HEK293 (cell line): ENCODE results near the gene LMAN1L.
A peak's percentile ranks its signal among the peaks of the same experiment; 100 is the strongest.

Source experiments
- CTCF ChIA-PET: fragments of 350-600 bp; formaldehyde crosslinking; extraction: SDS; loops from one replicate; lab custom pipeline; 2021; ENCODE audit warnings: antibody characterized with exemption; lab: Yijun Ruan, JAX
- POLR2A ChIA-PET: fragments of 300-600 bp; formaldehyde crosslinking; extraction: SDS; loops from one replicate; lab custom pipeline; 2020; ENCODE audit warnings: antibody characterized with exemption, inconsistent platforms; lab: Yijun Ruan, JAX
- H3K27ac ChIP-seq: fragments of 200-500 bp; sonication (Bioruptor generic); 2 replicates; pipeline ENCODE4 v1.5.1; 2014; ENCODE audit warnings: low read depth, low read length, control low read depth, inconsistent platforms; ENCODE audit errors: extremely low read depth
- H3K36me3 ChIP-seq, 2 experiments: fragments of 200-500 bp in 1 of 2; sonication (Bioruptor generic) in 1 of 2; 1 replicate in 1 of 2; 2 replicates in 1 of 2; pipeline ENCODE4 v1.5.1; 2014 to 2017; ENCODE audit warnings: inconsistent platforms in 2 of 2, low read length in 2 of 2; ENCODE audit not compliant: control insufficient read depth in 2 of 2, insufficient read depth in 1 of 2
- H3K4me1 ChIP-seq: fragments of 200-500 bp; sonication (Bioruptor generic); 2 replicates; pipeline ENCODE4 v1.5.1; 2014; ENCODE audit warnings: mild to moderate bottlenecking, low read length, inconsistent platforms; ENCODE audit not compliant: control insufficient read depth, insufficient read depth
- H3K4me3 ChIP-seq: 2 replicates; pipeline ENCODE4 v1.5.1; 2011; ENCODE audit warnings: low read depth, mild to moderate bottlenecking, control low read depth, low read length, moderate library complexity
- H3K9me3 ChIP-seq: fragments of 200-500 bp; sonication (Bioruptor generic); 2 replicates; pipeline ENCODE4 v1.5.1; 2014; ENCODE audit warnings: low read depth, low read length, inconsistent platforms; ENCODE audit not compliant: control insufficient read depth, insufficient read depth
- EGR2 ChIP-seq: fragments of 450-650 bp; formaldehyde crosslinking; IDR thresholded peaks from 2 replicates; pipeline ENCODE4 v1.5.1; 2016; ENCODE audit warnings: low read depth, missing biosample characterization, missing genetic modification characterization
- GLIS1 ChIP-seq: fragments of 450-650 bp; formaldehyde crosslinking; IDR thresholded peaks from 2 replicates; pipeline ENCODE4 v1.5.1; 2016; ENCODE audit warnings: missing biosample characterization, missing genetic modification characterization
- GLIS2 ChIP-seq: fragments of 450-650 bp; formaldehyde crosslinking; IDR thresholded peaks from 2 replicates; pipeline ENCODE4 v1.5.1; 2016; ENCODE audit warnings: missing biosample characterization, missing genetic modification characterization
- HOXC10 ChIP-seq: sonication (generic); formaldehyde crosslinking; IDR thresholded peaks from 2 replicates; pipeline ENCODE4 v1.8.1; 2023; ENCODE audit warnings: mild to moderate bottlenecking, missing genetic modification reagents
- HOXD13 ChIP-seq: sonication (generic); formaldehyde crosslinking; IDR thresholded peaks from 2 replicates; pipeline ENCODE4 v1.8.0; 2022; ENCODE audit warnings: missing genetic modification reagents, borderline replicate concordance
- IKZF3 ChIP-seq: fragments of 450-650 bp; IDR thresholded peaks from 2 replicates; pipeline ENCODE4 v1.5.0; 2018; ENCODE audit warnings: missing biosample characterization, mild to moderate bottlenecking, missing genetic modification characterization, moderate library complexity
- KLF1 ChIP-seq: fragments of 450-650 bp; formaldehyde crosslinking; IDR thresholded peaks from 2 replicates; pipeline ENCODE4 v1.5.1; 2016; ENCODE audit warnings: missing biosample characterization, missing genetic modification characterization
- SCRT2 ChIP-seq: fragments of 450-650 bp; formaldehyde crosslinking; IDR thresholded peaks from 2 replicates; pipeline ENCODE4 v1.5.1; 2016; ENCODE audit warnings: missing biosample characterization, missing genetic modification characterization
- ZBTB17 ChIP-seq: fragments of 450-650 bp; formaldehyde crosslinking; IDR thresholded peaks from 2 replicates; pipeline ENCODE4 v1.5.1; 2016; ENCODE audit warnings: missing biosample characterization, missing genetic modification characterization
- ZBTB20 ChIP-seq: fragments of 450-650 bp; formaldehyde crosslinking; IDR thresholded peaks from 2 replicates; pipeline ENCODE4 v1.5.1; 2016; ENCODE audit warnings: missing biosample characterization, missing genetic modification characterization
- ZBTB48 ChIP-seq: fragments of 450-650 bp; formaldehyde crosslinking; IDR thresholded peaks from 2 replicates; pipeline ENCODE4 v1.5.1; 2016; ENCODE audit warnings: missing biosample characterization, missing genetic modification characterization
- ZBTB7A ChIP-seq: fragments of 450-650 bp; formaldehyde crosslinking; IDR thresholded peaks from 2 replicates; pipeline ENCODE4 v1.5.1; 2016; ENCODE audit warnings: low read depth, missing biosample characterization, missing genetic modification characterization
- ZFHX2 ChIP-seq: fragments of 450-650 bp; formaldehyde crosslinking; conservative IDR thresholded peaks from 2 replicates; pipeline ENCODE4 v1.5.1; 2016; ENCODE audit warnings: missing biosample characterization, missing genetic modification characterization
- ZNF10 ChIP-seq: fragments of 450-650 bp; formaldehyde crosslinking; IDR thresholded peaks from 2 replicates; pipeline ENCODE4 v1.5.1; 2017; ENCODE audit warnings: missing biosample characterization, missing genetic modification characterization
- ZNF114 ChIP-seq: fragments of 450-650 bp; formaldehyde crosslinking; IDR thresholded peaks from 2 replicates; pipeline ENCODE4 v1.5.0; 2017; ENCODE audit warnings: missing biosample characterization, missing genetic modification characterization
- ZNF2 ChIP-seq: fragments of 450-650 bp; formaldehyde crosslinking; IDR thresholded peaks from 2 replicates; pipeline ENCODE4 v1.5.1; 2016; ENCODE audit warnings: missing biosample characterization, missing genetic modification characterization
- ZNF248 ChIP-seq: fragments of 450-650 bp; formaldehyde crosslinking; IDR thresholded peaks from 2 replicates; pipeline ENCODE4 v1.5.1; 2017; ENCODE audit warnings: missing biosample characterization, missing genetic modification characterization
- ZNF341 ChIP-seq: fragments of 450-650 bp; formaldehyde crosslinking; IDR thresholded peaks from 2 replicates; pipeline ENCODE4; 2016; ENCODE audit warnings: low read depth, missing biosample characterization, missing genetic modification characterization
- ZNF394 ChIP-seq: fragments of 450-650 bp; formaldehyde crosslinking; IDR thresholded peaks from 2 replicates; pipeline ENCODE4 v1.5.1; 2016; ENCODE audit warnings: missing biosample characterization, missing genetic modification characterization, mild to moderate bottlenecking, moderate library complexity, borderline replicate concordance
- ZNF600 ChIP-seq: fragments of 450-650 bp; formaldehyde crosslinking; IDR thresholded peaks from 2 replicates; pipeline ENCODE4 v1.5.1; 2016; ENCODE audit warnings: missing biosample characterization, missing genetic modification characterization
- ZNF624 ChIP-seq: fragments of 450-650 bp; formaldehyde crosslinking; IDR thresholded peaks from 2 replicates; pipeline ENCODE4 v1.5.1; 2017; ENCODE audit warnings: missing biosample characterization, missing genetic modification characterization
- ZNF626 ChIP-seq: fragments of 450-650 bp; sonication (Bioruptor Pico); formaldehyde crosslinking; IDR thresholded peaks from 2 replicates; pipeline ENCODE4 v1.5.1; 2018; ENCODE audit warnings: missing biosample characterization, missing genetic modification characterization, inconsistent platforms
- ZNF629 ChIP-seq: fragments of 450-650 bp; formaldehyde crosslinking; IDR thresholded peaks from 2 replicates; pipeline ENCODE4 v1.5.1; 2017; ENCODE audit warnings: missing biosample characterization, missing genetic modification characterization
- ZNF660 ChIP-seq: fragments of 450-650 bp; IDR thresholded peaks from 2 replicates; pipeline ENCODE4 v1.5.1; 2018; ENCODE audit warnings: missing biosample characterization, mild to moderate bottlenecking, missing genetic modification characterization
- ZNF664 ChIP-seq: fragments of 450-650 bp; formaldehyde crosslinking; IDR thresholded peaks from 2 replicates; pipeline ENCODE4 v1.5.1; 2016; ENCODE audit warnings: missing biosample characterization, missing genetic modification characterization
- ZNF792 ChIP-seq: fragments of 450-650 bp; formaldehyde crosslinking; IDR thresholded peaks from 2 replicates; pipeline ENCODE4 v1.5.1; 2016; ENCODE audit warnings: missing biosample characterization, missing genetic modification characterization
- ZNF837 ChIP-seq: fragments of 450-650 bp; formaldehyde crosslinking; IDR thresholded peaks from 2 replicates; pipeline ENCODE4 v1.5.1; 2016; ENCODE audit warnings: missing biosample characterization, missing genetic modification characterization
- TF ChIP-seq, protein P1 (sequence below): fragments of 450-650 bp; formaldehyde crosslinking; IDR thresholded peaks from 2 replicates; pipeline ENCODE4 v1.5.1; 2016; ENCODE audit warnings: missing biosample characterization, missing genetic modification characterization, borderline replicate concordance
- TF ChIP-seq, protein P2 (sequence below): fragments of 450-650 bp; formaldehyde crosslinking; IDR thresholded peaks from 2 replicates; pipeline ENCODE4 v1.5.1; 2016; ENCODE audit warnings: missing biosample characterization, missing genetic modification characterization

Gene LMAN1L

DNA sequence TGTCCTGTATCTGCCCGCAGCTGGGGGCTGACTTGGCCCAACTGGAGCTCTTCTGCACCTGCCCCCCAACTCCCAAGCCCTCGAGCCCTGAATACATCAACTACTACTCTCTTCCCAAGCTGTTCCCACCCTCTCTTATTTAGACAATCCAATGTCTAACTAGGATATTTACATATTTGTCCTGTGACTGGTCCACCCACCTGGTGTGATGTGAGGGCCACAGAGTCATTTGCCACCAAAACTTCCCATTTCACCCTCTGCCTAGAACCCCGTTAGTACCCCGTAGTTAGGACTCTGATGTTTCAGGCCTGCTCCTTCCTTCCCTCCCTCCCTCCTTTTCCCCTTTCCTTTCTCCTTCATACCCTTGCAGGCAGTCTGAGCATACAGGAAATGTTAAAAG lies 20.2 kb downstream of the LMAN1L start (continued):
- TF ChIP-seq ZNF10 (tag by site-specific recombination) (no peak), ZNF394 (tag by site-specific recombination) (no peak)

DNA sequence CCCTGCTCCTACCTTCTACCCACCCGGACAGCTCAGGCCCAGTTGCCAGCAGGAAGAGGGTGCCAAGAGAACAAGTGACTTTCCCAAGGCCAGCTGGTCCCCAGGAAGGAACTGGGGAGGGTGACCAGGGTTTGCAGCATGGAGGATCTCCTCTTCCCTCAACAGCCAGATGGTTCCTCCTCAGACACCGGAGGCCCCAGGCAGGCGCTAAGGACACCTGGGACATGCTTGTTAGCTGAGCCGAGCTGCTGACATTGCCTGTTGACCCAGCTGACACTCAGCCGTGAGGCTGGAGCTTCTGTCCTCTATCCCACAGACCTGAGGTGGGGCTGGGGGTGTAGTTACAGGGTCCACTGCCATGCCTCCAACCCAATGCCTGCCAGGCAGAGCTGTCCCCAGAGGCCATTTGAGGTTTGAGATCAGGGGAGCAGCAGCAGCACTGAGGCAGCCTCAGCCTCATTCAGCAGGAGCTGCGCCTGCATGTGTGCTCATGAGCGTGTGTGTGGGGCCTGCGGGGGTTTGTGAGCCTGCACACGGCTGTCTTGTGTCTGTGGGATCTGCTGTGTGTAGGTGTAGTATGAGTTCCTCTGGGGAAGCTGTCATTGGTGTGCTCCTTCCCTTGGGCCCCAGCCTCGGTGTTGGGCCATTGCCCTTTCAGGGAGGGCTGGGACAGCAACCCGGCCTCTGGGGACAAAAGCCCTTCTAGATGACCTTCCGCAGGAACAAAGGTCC lies 20.9 kb downstream of the LMAN1L start:
- Histone ChIP-seq H3K27ac (no peak overlapping the region), H3K4me1 (no peaks in the 10 kb centered on the region), H3K9me3 (no peaks in the 10 kb centered on the region), H3K36me3 (peaks cover 7 to 24% of the 10 kb centered on the region in 2 experiments; a peak in 2 of 3 replicates), H3K4me3 (no peak overlapping the region)
- ChIA-PET CTCF (interaction anchor here (0.6 to 8.3 kb wide), 7 partner anchors 9 to 117 kb away, joined by 3 to 63 read pairs (median 3); partner anchors contain the start of gene LMAN1L), POLR2A (interaction anchor here (1.4 kb wide), 1 partner anchor 62 kb away, joined by 3 read pairs; no protein-coding TSS in a partner anchor)
- no peak for TF ChIP-seq ZNF837 (tag by site-specific recombination)
- TF ChIP-seq ZNF2, result no peak
- TF ChIP-seq ZNF341 (tag by site-specific recombination), result peak; percentile 87
- peak; percentile 60 for TF ChIP-seq ZFHX2
- TF ChIP-seq HOXC10 (CRISPR knock-in tag), result no peak
- TF ChIP-seq EGR2 (tag by site-specific recombination), result peak; percentile 52
- TF ChIP-seq HOXD13, result no peak
- no peak for TF ChIP-seq ZNF629

DNA sequence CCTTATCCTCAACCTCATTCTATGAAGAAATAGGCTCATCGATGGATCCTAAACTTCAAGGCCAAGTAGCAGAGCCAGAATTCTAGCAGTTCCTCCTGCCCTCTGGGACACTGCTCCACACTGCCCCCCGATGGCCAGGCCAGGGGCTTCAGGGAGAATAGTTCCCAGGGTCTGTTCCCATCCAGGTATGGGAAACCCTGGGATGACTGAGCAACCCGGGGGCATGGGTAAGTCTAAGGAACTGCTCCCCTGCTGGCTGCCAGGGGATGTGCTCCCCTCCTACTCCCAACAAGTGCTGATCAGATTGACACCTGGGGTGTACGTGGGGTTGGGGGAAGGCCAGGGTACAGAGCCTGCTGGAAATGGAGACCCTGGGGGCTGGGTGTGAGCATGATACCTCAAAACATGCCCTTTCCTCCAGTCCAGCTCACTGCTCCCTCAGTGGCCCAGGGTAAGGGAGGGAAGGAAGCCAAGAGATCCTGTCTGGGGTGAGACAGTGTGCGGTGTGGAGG lies 22.7 kb downstream of the LMAN1L start:
- H3K27ac ChIP-seq, result no peak overlapping the region
- H3K36me3 ChIP-seq, result peaks cover 7 to 38% of the 10 kb centered on the region in 2 experiments; a peak in 2 of 3 replicates
- POLR2A ChIA-PET, result interaction anchor here (2.2 kb wide), 1 partner anchor 66 kb away, joined by 7 read pairs; no protein-coding TSS in a partner anchor
- CTCF ChIA-PET, result interaction anchor here (0.6 to 3.4 kb wide), 25 partner anchors 8 to 1077 kb away, joined by 3 to 23 read pairs (median 4); partner anchors contain the start of genes CSK and MPI
- no peaks in the 10 kb centered on the region for H3K9me3 ChIP-seq
- H3K4me3 ChIP-seq, result no peak overlapping the region
- H3K4me1 ChIP-seq, result no peaks in the 10 kb centered on the region
- TF ChIP-seq ZNF624 (tag by site-specific recombination) (no peak), GLIS1 (tag by site-specific recombination) (peak; percentile 21; the same call in 1 of the 2 replicates), ZFHX2 (peak; percentile 14; the same call in 1 of the 2 replicates), GLIS2 (tag by site-specific recombination) (0 out of 2 replicates have a peak, but pooled peaks have one; percentile 13), KLF1 (tag by site-specific recombination) (no peak), ZNF248 (tag by site-specific recombination) (no peak), ZNF114 (tag by site-specific recombination) (no peak), ZNF341 (tag by site-specific recombination) (peak; percentile 33; the same call in 1 of the 2 replicates), ZBTB48 (peak; percentile 39; the same call in 1 of the 2 replicates), ZNF660 (tag by site-specific recombination) (peak; percentile 85), ZBTB17 (tag by site-specific recombination) (peak; percentile 99), SCRT2 (peak; percentile 51), ZNF664 (tag by site-specific recombination) (no peak), ZNF792 (tag by site-specific recombination) (no peak), ZNF600 (tag by site-specific recombination) (peak; percentile 62; the same call in 1 of the 2 replicates), IKZF3 (peak; percentile 98), ZBTB7A (tag by site-specific recombination) (no peak), ZNF626 (tag by site-specific recombination) (no peak), ZBTB20 (peak; percentile 99), ZNF629 (0 out of 2 replicates have a peak, but pooled peaks have one; percentile 22)
- TF ChIP-seq, protein P1, sequence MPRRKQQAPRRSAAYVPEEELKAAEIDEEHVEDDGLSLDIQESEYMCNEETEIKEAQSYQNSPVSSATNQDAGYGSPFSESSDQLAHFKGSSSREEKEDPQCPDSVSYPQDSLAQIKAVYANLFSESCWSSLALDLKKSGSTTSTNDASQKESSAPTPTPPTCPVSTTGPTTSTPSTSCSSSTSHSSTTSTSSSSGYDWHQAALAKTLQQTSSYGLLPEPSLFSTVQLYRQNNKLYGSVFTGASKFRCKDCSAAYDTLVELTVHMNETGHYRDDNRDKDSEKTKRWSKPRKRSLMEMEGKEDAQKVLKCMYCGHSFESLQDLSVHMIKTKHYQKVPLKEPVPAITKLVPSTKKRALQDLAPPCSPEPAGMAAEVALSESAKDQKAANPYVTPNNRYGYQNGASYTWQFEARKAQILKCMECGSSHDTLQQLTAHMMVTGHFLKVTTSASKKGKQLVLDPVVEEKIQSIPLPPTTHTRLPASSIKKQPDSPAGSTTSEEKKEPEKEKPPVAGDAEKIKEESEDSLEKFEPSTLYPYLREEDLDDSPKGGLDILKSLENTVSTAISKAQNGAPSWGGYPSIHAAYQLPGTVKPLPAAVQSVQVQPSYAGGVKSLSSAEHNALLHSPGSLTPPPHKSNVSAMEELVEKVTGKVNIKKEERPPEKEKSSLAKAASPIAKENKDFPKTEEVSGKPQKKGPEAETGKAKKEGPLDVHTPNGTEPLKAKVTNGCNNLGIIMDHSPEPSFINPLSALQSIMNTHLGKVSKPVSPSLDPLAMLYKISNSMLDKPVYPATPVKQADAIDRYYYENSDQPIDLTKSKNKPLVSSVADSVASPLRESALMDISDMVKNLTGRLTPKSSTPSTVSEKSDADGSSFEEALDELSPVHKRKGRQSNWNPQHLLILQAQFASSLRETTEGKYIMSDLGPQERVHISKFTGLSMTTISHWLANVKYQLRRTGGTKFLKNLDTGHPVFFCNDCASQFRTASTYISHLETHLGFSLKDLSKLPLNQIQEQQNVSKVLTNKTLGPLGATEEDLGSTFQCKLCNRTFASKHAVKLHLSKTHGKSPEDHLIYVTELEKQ (tag by site-specific recombination), result no peak
- TF ChIP-seq, protein P2, sequence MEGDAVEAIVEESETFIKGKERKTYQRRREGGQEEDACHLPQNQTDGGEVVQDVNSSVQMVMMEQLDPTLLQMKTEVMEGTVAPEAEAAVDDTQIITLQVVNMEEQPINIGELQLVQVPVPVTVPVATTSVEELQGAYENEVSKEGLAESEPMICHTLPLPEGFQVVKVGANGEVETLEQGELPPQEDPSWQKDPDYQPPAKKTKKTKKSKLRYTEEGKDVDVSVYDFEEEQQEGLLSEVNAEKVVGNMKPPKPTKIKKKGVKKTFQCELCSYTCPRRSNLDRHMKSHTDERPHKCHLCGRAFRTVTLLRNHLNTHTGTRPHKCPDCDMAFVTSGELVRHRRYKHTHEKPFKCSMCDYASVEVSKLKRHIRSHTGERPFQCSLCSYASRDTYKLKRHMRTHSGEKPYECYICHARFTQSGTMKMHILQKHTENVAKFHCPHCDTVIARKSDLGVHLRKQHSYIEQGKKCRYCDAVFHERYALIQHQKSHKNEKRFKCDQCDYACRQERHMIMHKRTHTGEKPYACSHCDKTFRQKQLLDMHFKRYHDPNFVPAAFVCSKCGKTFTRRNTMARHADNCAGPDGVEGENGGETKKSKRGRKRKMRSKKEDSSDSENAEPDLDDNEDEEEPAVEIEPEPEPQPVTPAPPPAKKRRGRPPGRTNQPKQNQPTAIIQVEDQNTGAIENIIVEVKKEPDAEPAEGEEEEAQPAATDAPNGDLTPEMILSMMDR (tag by site-specific recombination), result peak; percentile 93
